Measurements from ENCODE around the gene TSC1. TPM values are rescaled to one million over a fixed set of nuclear protein-coding genes. Genes with fewer than 3 reads are reported as not detected.

The TSC1 gene
- total RNA-seq, 4 donors from 2014 or later = 29.7 to 55.3 (median 44.0) TPM

GRCh38 chr9:132883349-132884294, 60.8 kb downstream of the TSC1 start:
- H3K36me3 ChIP-seq = no peaks in the 10 kb centered on the region
- H3K4me3 ChIP-seq = no peak overlapping the region
- H3K27ac ChIP-seq = no peak overlapping the region
- H3K27me3 ChIP-seq = no peaks in the 10 kb centered on the region
- H3K4me1 ChIP-seq = no peaks in the 10 kb centered on the region
- TF ChIP-seq, protein P1, sequence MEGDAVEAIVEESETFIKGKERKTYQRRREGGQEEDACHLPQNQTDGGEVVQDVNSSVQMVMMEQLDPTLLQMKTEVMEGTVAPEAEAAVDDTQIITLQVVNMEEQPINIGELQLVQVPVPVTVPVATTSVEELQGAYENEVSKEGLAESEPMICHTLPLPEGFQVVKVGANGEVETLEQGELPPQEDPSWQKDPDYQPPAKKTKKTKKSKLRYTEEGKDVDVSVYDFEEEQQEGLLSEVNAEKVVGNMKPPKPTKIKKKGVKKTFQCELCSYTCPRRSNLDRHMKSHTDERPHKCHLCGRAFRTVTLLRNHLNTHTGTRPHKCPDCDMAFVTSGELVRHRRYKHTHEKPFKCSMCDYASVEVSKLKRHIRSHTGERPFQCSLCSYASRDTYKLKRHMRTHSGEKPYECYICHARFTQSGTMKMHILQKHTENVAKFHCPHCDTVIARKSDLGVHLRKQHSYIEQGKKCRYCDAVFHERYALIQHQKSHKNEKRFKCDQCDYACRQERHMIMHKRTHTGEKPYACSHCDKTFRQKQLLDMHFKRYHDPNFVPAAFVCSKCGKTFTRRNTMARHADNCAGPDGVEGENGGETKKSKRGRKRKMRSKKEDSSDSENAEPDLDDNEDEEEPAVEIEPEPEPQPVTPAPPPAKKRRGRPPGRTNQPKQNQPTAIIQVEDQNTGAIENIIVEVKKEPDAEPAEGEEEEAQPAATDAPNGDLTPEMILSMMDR (IDR thresholded peaks at IDR 0.05) = no peak
- TF ChIP-seq POLR2A (IDR thresholded peaks at IDR 0.05) = no peak
- H3K9me3 ChIP-seq = no peaks in the 10 kb centered on the region
- no peak for DNase-seq
- intact Hi-C loops (cut with DNase I; ENCODE audit: low total_unique reads) = no loop called here

DNA sequence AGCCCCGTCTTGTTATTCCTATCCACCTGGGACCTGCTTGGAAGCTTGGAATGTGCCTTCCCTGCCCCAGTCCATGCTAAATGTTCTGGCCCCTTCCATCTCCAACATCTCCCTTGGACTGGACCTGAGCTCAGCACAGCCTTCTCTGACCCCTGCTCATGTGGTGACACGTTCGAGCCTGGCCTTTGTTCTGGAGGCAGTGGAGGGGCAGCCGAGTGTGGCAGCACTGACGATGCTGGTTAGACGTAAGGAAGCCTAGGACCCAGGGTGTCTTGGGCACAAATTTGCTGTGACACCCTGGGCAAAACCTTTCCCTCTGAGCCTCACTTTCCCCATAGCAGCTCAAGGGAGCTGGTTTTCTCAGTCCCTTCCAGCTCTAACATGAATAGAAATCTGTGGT, 61.8 kb downstream of the TSC1 start:
- no peaks in the 10 kb centered on the region for H3K9me3 ChIP-seq
- H3K27ac ChIP-seq = no peak overlapping the region
- DNase-seq = no peak
- no peaks in the 10 kb centered on the region for H3K36me3 ChIP-seq
- no peak for TF ChIP-seq POLR2A (IDR thresholded peaks at IDR 0.05)
- TF ChIP-seq, protein P1 (IDR thresholded peaks at IDR 0.05) = no peak
- no peaks in the 10 kb centered on the region for H3K27me3 ChIP-seq
- no peaks in the 10 kb centered on the region for H3K4me1 ChIP-seq
- H3K4me3 ChIP-seq = no peak overlapping the region
- intact Hi-C loops (cut with DNase I; ENCODE audit: low total_unique reads) = no loop called here

DNA sequence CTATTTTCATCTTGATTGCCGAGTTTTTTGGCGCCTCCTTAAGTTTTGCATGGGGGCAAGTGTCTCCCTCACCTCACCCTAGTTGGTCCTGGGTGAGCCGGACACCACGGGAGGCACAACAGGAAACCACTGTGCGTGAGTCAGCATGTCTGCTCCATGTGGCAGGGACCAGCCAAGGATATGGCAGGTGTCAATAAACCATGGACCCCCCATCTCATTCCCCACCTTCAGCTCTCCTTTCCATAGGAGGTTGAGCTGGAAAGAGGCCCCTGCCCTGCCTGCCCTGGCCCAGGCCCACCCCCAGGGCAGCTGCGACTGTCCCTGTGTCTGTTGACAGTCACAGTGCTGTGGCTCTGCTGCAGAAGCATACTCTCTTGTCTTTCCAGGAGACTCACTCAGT, 62.6 kb downstream of the TSC1 start:
- no peak overlapping the region for H3K27ac ChIP-seq
- H3K9me3 ChIP-seq = no peaks in the 10 kb centered on the region
- H3K4me1 ChIP-seq = no peaks in the 10 kb centered on the region
- no peak for DNase-seq
- H3K4me3 ChIP-seq = no peak overlapping the region
- intact Hi-C loops (cut with DNase I; ENCODE audit: low total_unique reads) = no loop called here
- TF ChIP-seq POLR2A (IDR thresholded peaks at IDR 0.05) = no peak
- TF ChIP-seq, protein P1 (IDR thresholded peaks at IDR 0.05) = no peak
- no peaks in the 10 kb centered on the region for H3K36me3 ChIP-seq
- H3K27me3 ChIP-seq = no peaks in the 10 kb centered on the region

- intact Hi-C loops (cut with DNase I; ENCODE audit: low total_unique reads) = no loop called here
Observed at GRCh38 chr9:132880324-132880661, 64.1 kb downstream of the TSC1 start.

More at GRCh38 chr9:132880324-132880661, 64.1 kb downstream of the TSC1 start:
- Histone ChIP-seq H3K4me3 (no peak overlapping the region), H3K9me3 (no peaks in the 10 kb centered on the region), H3K27ac (no peak overlapping the region), H3K4me1 (no peaks in the 10 kb centered on the region), H3K36me3 (no peaks in the 10 kb centered on the region), H3K27me3 (no peaks in the 10 kb centered on the region)
- TF ChIP-seq, protein P1 (IDR thresholded peaks at IDR 0.05) = no peak
- no peak for TF ChIP-seq POLR2A (IDR thresholded peaks at IDR 0.05)
- no peak for DNase-seq

Data from uterus (tissue), 4 donors.